ENCODE data around the gene PRKCH. TPM values are rescaled to one million over a fixed set of nuclear protein-coding genes. Genes with fewer than 3 reads are reported as not detected.

PRKCH gene
- total and polyA plus RNA-seq, 10 of the 15 experiments (the other 5 are each of a cell fraction or from before 2014, with no cell fraction given), result 10.7 to 140 (median 33.2) TPM

DNA sequence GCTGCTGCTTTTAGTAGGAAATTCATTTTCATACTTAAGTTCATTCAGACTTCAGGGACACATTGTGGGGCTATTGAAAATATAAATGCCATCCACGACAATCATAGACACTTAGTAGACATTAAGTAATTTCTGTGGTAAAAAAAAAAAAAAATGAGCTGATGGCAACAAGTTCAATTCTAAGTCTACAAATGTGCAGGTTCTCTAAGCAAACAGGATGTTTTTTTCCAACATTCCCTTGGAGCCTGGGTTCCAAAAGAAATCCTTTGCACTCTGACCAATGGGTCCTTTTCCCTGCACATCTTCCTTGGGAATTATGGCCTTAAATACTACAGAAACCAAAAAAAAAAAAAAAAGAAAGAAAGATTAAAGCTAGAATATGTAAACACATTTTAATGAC is 198.4 kb downstream of the PRKCH start:
- Histone ChIP-seq H3K36me3 (ENCODE audit: control insufficient read depth in 2 of 2, insufficient read depth in 2 of 2, low read length in 1 of 2) (peaks cover 0 to 5% of the 10 kb centered on the region in 2 experiments; a peak in 2 of 4 replicates), H3K9ac (ENCODE audit: control insufficient read depth, insufficient read depth, low read length) (no peak overlapping the region), H2AFZ (ENCODE audit: control insufficient read depth, low read depth, low read length) (no peak overlapping the region), H3K9me3 (replicated peaks; ENCODE audit: control insufficient read depth, insufficient read depth, low read length) (no peaks in the 10 kb centered on the region), H3K4me3 (no peak overlapping the region), H4K20me1 (ENCODE audit: control insufficient read depth, insufficient read depth) (no peaks in the 10 kb centered on the region), H3K27ac (ENCODE audit: control insufficient read depth, insufficient read depth) (no peak overlapping the region), H3K27me3 (replicated peaks in 1 of 2; ENCODE audit: control insufficient read depth in 2 of 2, insufficient read depth in 2 of 2, low read length in 1 of 2) (no peaks in the 10 kb centered on the region), H3K4me1 (ENCODE audit: control insufficient read depth, insufficient read depth, low read length) (peaks cover 5% of the 10 kb centered on the region; the same call in 1 of the 2 replicates), H3K4me2 (ENCODE audit: control insufficient read depth, insufficient read depth) (no peak overlapping the region), H3K79me2 (ENCODE audit: control insufficient read depth, insufficient read depth, low read length) (no peaks in the 10 kb centered on the region)
- 100% methylated on average over 1 of the region's 1 CpG for WGBS (ENCODE audit: insufficient coverage, insufficient replicate concordance, low lambda C conversion rate, missing lambda C conversion rate)
- FAIRE-seq, result no peak
- TF ChIP-seq, protein P1, sequence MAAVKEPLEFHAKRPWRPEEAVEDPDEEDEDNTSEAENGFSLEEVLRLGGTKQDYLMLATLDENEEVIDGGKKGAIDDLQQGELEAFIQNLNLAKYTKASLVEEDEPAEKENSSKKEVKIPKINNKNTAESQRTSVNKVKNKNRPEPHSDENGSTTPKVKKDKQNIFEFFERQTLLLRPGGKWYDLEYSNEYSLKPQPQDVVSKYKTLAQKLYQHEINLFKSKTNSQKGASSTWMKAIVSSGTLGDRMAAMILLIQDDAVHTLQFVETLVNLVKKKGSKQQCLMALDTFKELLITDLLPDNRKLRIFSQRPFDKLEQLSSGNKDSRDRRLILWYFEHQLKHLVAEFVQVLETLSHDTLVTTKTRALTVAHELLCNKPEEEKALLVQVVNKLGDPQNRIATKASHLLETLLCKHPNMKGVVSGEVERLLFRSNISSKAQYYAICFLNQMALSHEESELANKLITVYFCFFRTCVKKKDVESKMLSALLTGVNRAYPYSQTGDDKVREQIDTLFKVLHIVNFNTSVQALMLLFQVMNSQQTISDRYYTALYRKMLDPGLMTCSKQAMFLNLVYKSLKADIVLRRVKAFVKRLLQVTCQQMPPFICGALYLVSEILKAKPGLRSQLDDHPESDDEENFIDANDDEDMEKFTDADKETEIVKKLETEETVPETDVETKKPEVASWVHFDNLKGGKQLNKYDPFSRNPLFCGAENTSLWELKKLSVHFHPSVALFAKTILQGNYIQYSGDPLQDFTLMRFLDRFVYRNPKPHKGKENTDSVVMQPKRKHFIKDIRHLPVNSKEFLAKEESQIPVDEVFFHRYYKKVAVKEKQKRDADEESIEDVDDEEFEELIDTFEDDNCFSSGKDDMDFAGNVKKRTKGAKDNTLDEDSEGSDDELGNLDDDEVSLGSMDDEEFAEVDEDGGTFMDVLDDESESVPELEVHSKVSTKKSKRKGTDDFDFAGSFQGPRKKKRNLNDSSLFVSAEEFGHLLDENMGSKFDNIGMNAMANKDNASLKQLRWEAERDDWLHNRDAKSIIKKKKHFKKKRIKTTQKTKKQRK (IDR thresholded peaks at IDR 0.05; ENCODE audit: low read depth, low read length), result no peak
- TF ChIP-seq LARP7 (IDR thresholded peaks at IDR 0.05) (no peak), NR2F1 (conservative IDR thresholded peaks at IDR 0.05) (no peak), RELA (IDR thresholded peaks at IDR 0.05; ENCODE audit: borderline replicate concordance, partially characterized antibody) (no peak)
- BruUV-seq (replicated peaks), result no TSS peak
- ChIA-PET SMC1A (ENCODE audit: uncharacterized antibody, unreplicated experiment) (interaction anchor here (0.8 to 4.1 kb wide), 9 partner anchors 12 to 172 kb away, joined by 3 to 27 read pairs (median 4); no protein-coding TSS in a partner anchor), POLR2A (interaction anchor here (1.9 kb wide), 1 partner anchor 16 kb away, joined by 7 read pairs; no protein-coding TSS in a partner anchor), RAD21 (ENCODE audit: unreplicated experiment) (interaction anchor here (1.0 to 1.2 kb wide), 3 partner anchors 16 to 234 kb away, joined by 3 to 5 read pairs (median 4); no protein-coding TSS in a partner anchor), CTCF (interaction anchor here (0.7 to 1.1 kb wide), 3 partner anchors 12 to 1164 kb away, joined by 3 to 4 read pairs (median 3); no protein-coding TSS in a partner anchor)
- in situ Hi-C loops (cut with MboI), result no loop called here
- no peak for ATAC-seq
- intact Hi-C loops (cut with micrococcal nuclease; ENCODE audit: unreplicated experiment), result no loop called here
- DNase-seq (ENCODE audit: low read depth, low spot score), result no peak

Data from GM12878 (cell line).